Measurements from ENCODE around the gene CD53.

GRCh38 chr1:110857964-110858948, 14.7 kb upstream of the CD53 start:
- TF ChIP-seq, protein P1, sequence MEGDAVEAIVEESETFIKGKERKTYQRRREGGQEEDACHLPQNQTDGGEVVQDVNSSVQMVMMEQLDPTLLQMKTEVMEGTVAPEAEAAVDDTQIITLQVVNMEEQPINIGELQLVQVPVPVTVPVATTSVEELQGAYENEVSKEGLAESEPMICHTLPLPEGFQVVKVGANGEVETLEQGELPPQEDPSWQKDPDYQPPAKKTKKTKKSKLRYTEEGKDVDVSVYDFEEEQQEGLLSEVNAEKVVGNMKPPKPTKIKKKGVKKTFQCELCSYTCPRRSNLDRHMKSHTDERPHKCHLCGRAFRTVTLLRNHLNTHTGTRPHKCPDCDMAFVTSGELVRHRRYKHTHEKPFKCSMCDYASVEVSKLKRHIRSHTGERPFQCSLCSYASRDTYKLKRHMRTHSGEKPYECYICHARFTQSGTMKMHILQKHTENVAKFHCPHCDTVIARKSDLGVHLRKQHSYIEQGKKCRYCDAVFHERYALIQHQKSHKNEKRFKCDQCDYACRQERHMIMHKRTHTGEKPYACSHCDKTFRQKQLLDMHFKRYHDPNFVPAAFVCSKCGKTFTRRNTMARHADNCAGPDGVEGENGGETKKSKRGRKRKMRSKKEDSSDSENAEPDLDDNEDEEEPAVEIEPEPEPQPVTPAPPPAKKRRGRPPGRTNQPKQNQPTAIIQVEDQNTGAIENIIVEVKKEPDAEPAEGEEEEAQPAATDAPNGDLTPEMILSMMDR (IDR thresholded peaks at IDR 0.05): no peak
- TF ChIP-seq POLR2AphosphoS5 (IDR thresholded peaks at IDR 0.05): no peak
